ENCODE data around the gene WDR27. TPM values are rescaled to one million over a fixed set of nuclear protein-coding genes. Genes with fewer than 3 reads are reported as not detected.

Gene WDR27
- total RNA-seq, 1 donor from 2014 or later = 59.0 TPM

DNA sequence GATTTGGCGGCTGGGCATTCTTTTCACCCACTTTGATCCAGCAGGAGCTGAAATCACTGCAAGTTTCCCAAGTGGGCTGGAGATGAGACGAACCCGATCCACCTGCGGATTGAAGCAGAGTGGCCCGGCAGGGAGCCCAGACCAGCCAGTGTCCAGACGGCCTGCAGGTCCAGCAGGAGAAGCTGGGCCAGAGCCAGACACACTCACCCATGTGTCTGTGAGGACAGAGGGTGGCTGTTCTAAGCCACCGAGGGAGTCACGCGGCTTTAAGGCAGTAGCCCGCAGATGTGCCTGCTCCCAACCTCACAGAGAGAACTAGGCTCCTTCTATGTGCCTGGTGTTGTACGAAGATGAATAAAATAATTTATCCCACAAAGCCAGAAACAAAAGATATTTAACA is 200.7 kb downstream of the WDR27 start:
- H3K27ac Mint-ChIP-seq (ENCODE audit: unreplicated experiment) = no peak overlapping the region
- no peak for TF ChIP-seq CTCF (IDR thresholded peaks at IDR 0.05; ENCODE audit: unreplicated experiment)
- H3K4me3 Mint-ChIP-seq (ENCODE audit: unreplicated experiment) = no peak overlapping the region
- H3K36me3 Mint-ChIP-seq (ENCODE audit: low read depth, unreplicated experiment) = no peaks in the 10 kb centered on the region
- DNase-seq (ENCODE audit: low spot score) = no peak
- H3K27me3 Mint-ChIP-seq (ENCODE audit: unreplicated experiment) = peaks cover 2% of the 10 kb centered on the region
- no peaks in the 10 kb centered on the region for H3K9me3 Mint-ChIP-seq (ENCODE audit: unreplicated experiment)
- no peaks in the 10 kb centered on the region for H3K4me1 Mint-ChIP-seq (ENCODE audit: unreplicated experiment)

- H3K4me1 Mint-ChIP-seq (ENCODE audit: unreplicated experiment) = no peaks in the 10 kb centered on the region
- no peak for DNase-seq (ENCODE audit: low spot score)
- no peak for TF ChIP-seq CTCF (IDR thresholded peaks at IDR 0.05; ENCODE audit: unreplicated experiment)
- H3K27me3 Mint-ChIP-seq (ENCODE audit: unreplicated experiment) = peaks cover 2% of the 10 kb centered on the region
- H3K4me3 Mint-ChIP-seq (ENCODE audit: unreplicated experiment) = no peak overlapping the region
- H3K36me3 Mint-ChIP-seq (ENCODE audit: low read depth, unreplicated experiment) = no peaks in the 10 kb centered on the region
- no peaks in the 10 kb centered on the region for H3K9me3 Mint-ChIP-seq (ENCODE audit: unreplicated experiment)
- no peak overlapping the region for H3K27ac Mint-ChIP-seq (ENCODE audit: unreplicated experiment)
Measured at GRCh38 chr6:169500688-169501087, 201.1 kb downstream of the WDR27 start.

DNA sequence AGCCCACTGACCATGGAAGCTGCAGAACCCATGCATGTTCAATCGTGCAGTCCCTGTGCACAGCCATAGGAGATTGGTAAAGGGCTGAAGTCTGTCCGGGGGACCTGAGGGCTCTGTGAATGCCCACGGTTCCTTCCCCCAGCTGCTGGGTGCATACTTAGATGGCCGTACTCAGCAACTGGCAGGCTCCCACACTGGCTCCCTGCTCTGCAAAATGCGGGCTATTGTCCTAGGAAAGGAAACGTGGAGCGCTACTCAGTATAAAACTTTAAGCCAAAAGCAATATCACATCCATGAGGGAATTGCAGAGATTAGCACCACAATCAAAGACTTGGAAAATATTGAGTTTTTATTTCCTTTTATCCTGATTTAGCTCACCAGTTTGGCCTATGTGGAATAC is 202.0 kb downstream of the WDR27 start:
- no peak overlapping the region for H3K27ac Mint-ChIP-seq (ENCODE audit: unreplicated experiment)
- TF ChIP-seq CTCF (IDR thresholded peaks at IDR 0.05; ENCODE audit: unreplicated experiment) = no peak
- no peaks in the 10 kb centered on the region for H3K9me3 Mint-ChIP-seq (ENCODE audit: unreplicated experiment)
- H3K4me3 Mint-ChIP-seq (ENCODE audit: unreplicated experiment) = no peak overlapping the region
- no peak for DNase-seq (ENCODE audit: low spot score)
- no peaks in the 10 kb centered on the region for H3K4me1 Mint-ChIP-seq (ENCODE audit: unreplicated experiment)
- H3K27me3 Mint-ChIP-seq (ENCODE audit: unreplicated experiment) = peaks cover 2% of the 10 kb centered on the region
- H3K36me3 Mint-ChIP-seq (ENCODE audit: low read depth, unreplicated experiment) = no peaks in the 10 kb centered on the region

GRCh38 chr6:169498916-169499513 is 202.8 kb downstream of the WDR27 start:
- TF ChIP-seq CTCF (IDR thresholded peaks at IDR 0.05; ENCODE audit: unreplicated experiment) = no peak
- peaks cover 2% of the 10 kb centered on the region for H3K27me3 Mint-ChIP-seq (ENCODE audit: unreplicated experiment)
- H3K36me3 Mint-ChIP-seq (ENCODE audit: low read depth, unreplicated experiment) = no peaks in the 10 kb centered on the region
- H3K4me1 Mint-ChIP-seq (ENCODE audit: unreplicated experiment) = no peaks in the 10 kb centered on the region
- no peak overlapping the region for H3K27ac Mint-ChIP-seq (ENCODE audit: unreplicated experiment)
- no peak overlapping the region for H3K4me3 Mint-ChIP-seq (ENCODE audit: unreplicated experiment)
- H3K9me3 Mint-ChIP-seq (ENCODE audit: unreplicated experiment) = no peaks in the 10 kb centered on the region
- no peak for DNase-seq (ENCODE audit: low spot score)

DNA sequence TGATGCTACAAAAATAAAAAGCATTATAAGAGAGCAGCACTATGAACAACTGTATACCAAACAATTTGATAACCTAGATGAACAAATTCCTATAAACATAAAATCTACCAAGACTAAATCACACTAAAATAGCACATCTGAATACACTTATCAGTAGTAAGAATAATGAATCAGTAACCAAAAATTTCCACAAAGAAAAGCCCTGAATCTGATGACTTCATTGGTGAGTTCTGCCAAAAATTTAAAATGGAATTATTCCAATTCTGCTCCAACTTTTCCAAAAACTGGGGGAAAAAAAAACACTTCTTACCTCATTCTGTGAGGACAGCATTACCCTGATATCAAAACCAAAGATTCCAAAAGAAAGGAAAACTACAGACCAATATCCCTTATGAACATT is 206.2 kb downstream of the WDR27 start:
- H3K27me3 Mint-ChIP-seq (ENCODE audit: unreplicated experiment) = no peaks in the 10 kb centered on the region
- DNase-seq (ENCODE audit: low spot score) = no peak
- no peak overlapping the region for H3K27ac Mint-ChIP-seq (ENCODE audit: unreplicated experiment)
- no peaks in the 10 kb centered on the region for H3K9me3 Mint-ChIP-seq (ENCODE audit: unreplicated experiment)
- no peaks in the 10 kb centered on the region for H3K4me1 Mint-ChIP-seq (ENCODE audit: unreplicated experiment)
- no peak for TF ChIP-seq CTCF (IDR thresholded peaks at IDR 0.05; ENCODE audit: unreplicated experiment)
- no peak overlapping the region for H3K4me3 Mint-ChIP-seq (ENCODE audit: unreplicated experiment)
- H3K36me3 Mint-ChIP-seq (ENCODE audit: low read depth, unreplicated experiment) = no peaks in the 10 kb centered on the region
